HFF-Myc (cell line): Measurements from ENCODE around the gene FILIP1.
A peak's percentile ranks its signal among the peaks of the same experiment; 100 is the strongest.

Experiments
- DNase-seq: peaks from one replicate; pipeline ENCODE4 v3.0.0-alpha.2; 2011; ENCODE audit warnings: low read depth; ENCODE audit errors: extremely low read depth
- H3K4me3 ChIP-seq: replicated peaks from 2 replicates; pipeline ENCODE4 v1.5.1; 2011; ENCODE audit warnings: low read depth, mild to moderate bottlenecking, control low read depth, low read length
- CTCF ChIP-seq: IDR thresholded peaks from 2 replicates; pipeline ENCODE4 v1.5.1; 2012; ENCODE audit warnings: mild to moderate bottlenecking, low read depth, low read length, control low read depth; ENCODE audit errors: missing control alignments

The FILIP1 gene

GRCh38 chr6:75368864-75369402 is 124.7 kb downstream of the FILIP1 start:
- H3K4me3 ChIP-seq, result no peak overlapping the region
- DNase-seq, result no peak
- TF ChIP-seq CTCF, result no peak

GRCh38 chr6:75368151-75368779 is 125.3 kb downstream of the FILIP1 start:
- no peak for DNase-seq
- H3K4me3 ChIP-seq, result no peak overlapping the region
- peak; percentile 45 for TF ChIP-seq CTCF

- no peak overlapping the region for H3K4me3 ChIP-seq
- TF ChIP-seq CTCF, result no peak
- no peak for DNase-seq
These were observed 130.3 kb downstream of the FILIP1 start for GRCh38 chr6:75363304-75363703.

GRCh38 chr6:75353644-75354043 is 140.0 kb downstream of the FILIP1 start:
- no peak for TF ChIP-seq CTCF
- no peak overlapping the region for H3K4me3 ChIP-seq
- DNase-seq, result no peak

GRCh38 chr6:75351570-75351969 is 142.0 kb downstream of the FILIP1 start:
- DNase-seq, result no peak
- no peak overlapping the region for H3K4me3 ChIP-seq
- no peak for TF ChIP-seq CTCF

GRCh38 chr6:75350808-75351207 is 142.8 kb downstream of the FILIP1 start:
- no peak overlapping the region for H3K4me3 ChIP-seq
- no peak for DNase-seq

More at GRCh38 chr6:75350808-75351207, 142.8 kb downstream of the FILIP1 start:
- TF ChIP-seq CTCF, result no peak
